Measurements from ENCODE around the gene LETM1. TPM values are rescaled to one million over a fixed set of nuclear protein-coding genes. Genes with fewer than 3 reads are reported as not detected.

The LETM1 gene
- total and polyA plus RNA-seq, 12 donors = 20.7 to 117 (median 37.9) TPM

- no peak for DNase-seq
- Histone ChIP-seq H3K4me3 (peak overlapping the region in 1 of 4 donors; percentile 17), H3K27ac (no peak overlapping the region), H3K36me3 (replicated peaks in 1 of 2) (no peaks in the 10 kb centered on the region), H3K4me1 (replicated peaks in 1 of 2) (peaks cover 18 to 21% of the 10 kb centered on the region in 2 donors), H3K9me3 (replicated peaks in 1 of 3) (no peaks in the 10 kb centered on the region), H3K27me3 (no peaks in the 10 kb centered on the region)
- WGBS, 4 donors = 20 to 41% (median 25%) methylated on average over 5 to 31 of the region's 31 CpGs
- intact Hi-C loops (cut with DNase I) = no loop called here
- no peak for TF ChIP-seq POLR2A (IDR thresholded peaks at IDR 0.05)
- TF ChIP-seq CTCF (IDR thresholded peaks at IDR 0.05) = no peak
Measured at GRCh38 chr4:1763070-1763549, 92.8 kb downstream of the LETM1 start.

GRCh38 chr4:1762264-1763010, 93.5 kb downstream of the LETM1 start:
- intact Hi-C loops (cut with DNase I) = no loop called here
- H3K4me3 ChIP-seq = no peak overlapping the region
- no peaks in the 10 kb centered on the region for H3K9me3 ChIP-seq (replicated peaks in 1 of 3)
- no peak overlapping the region for H3K27ac ChIP-seq
- 80 to 88% (median 87%) methylated on average over 5 to 20 of the region's 20 CpGs for WGBS, 4 donors
- H3K27me3 ChIP-seq = no peaks in the 10 kb centered on the region
- H3K36me3 ChIP-seq (replicated peaks in 1 of 2) = no peaks in the 10 kb centered on the region
- TF ChIP-seq CTCF (IDR thresholded peaks at IDR 0.05) (no peak), POLR2A (IDR thresholded peaks at IDR 0.05) (no peak)
- no peak for DNase-seq
- H3K4me1 ChIP-seq (replicated peaks in 1 of 2) = peaks cover 18 to 21% of the 10 kb centered on the region in 2 donors

Other genes with a start within 250 kb of the LETM1 start
- gene FAM53A, start 171.8 kb downstream of the LETM1 start, total RNA-seq = 1 to 10 TPM in 6 of 9 donors, under 1 TPM in 3; 0.56 to 6.2 (median 1.1) TPM
- 1 to 10 TPM in 2 of 3 donors, under 1 TPM in 1; 0.44 to 2.2 (median 2.2) TPM for gene FAM53A, start 171.8 kb downstream of the LETM1 start, polyA plus RNA-seq
- 10 to 100 TPM; 29.2 to 58.0 (median 41.0) TPM for gene SLBP, start 143.8 kb downstream of the LETM1 start, total RNA-seq
- 10 to 100 TPM; 19.0 to 81.0 (median 24.6) TPM for gene SLBP, start 143.8 kb downstream of the LETM1 start, polyA plus RNA-seq
- gene TMEM129, start 134.8 kb downstream of the LETM1 start, total RNA-seq = 100 to 1,000 TPM in 1 of 9 donors, 10 to 100 TPM in 8; 28.0 to 119 (median 57.6) TPM
- 10 to 100 TPM; 14.9 to 45.0 (median 43.5) TPM for gene TMEM129, start 134.8 kb downstream of the LETM1 start, polyA plus RNA-seq
- gene TACC3, start 134.6 kb downstream of the LETM1 start, total RNA-seq = 10 to 100 TPM in 7 of 9 donors, 1 to 10 TPM in 2; 8.1 to 26.5 (median 11.0) TPM
- 10 to 100 TPM in 2 of 3 donors, 1 to 10 TPM in 1; 5.5 to 21.1 (median 19.7) TPM for gene TACC3, start 134.6 kb downstream of the LETM1 start, polyA plus RNA-seq
- gene FGFR3, start 62.9 kb downstream of the LETM1 start, total RNA-seq = 1 to 10 TPM in 6 of 9 donors, under 1 TPM in 3; 0.22 to 4.4 (median 1.7) TPM
- gene FGFR3, start 62.9 kb downstream of the LETM1 start, polyA plus RNA-seq = 1 to 10 TPM in 2 of 3 donors, under 1 TPM in 1; 0.11 to 4.7 (median 2.1) TPM
- gene NSD2, start 15.2 kb upstream of the LETM1 start, total RNA-seq = 100 to 1,000 TPM in 1 of 9 donors, 10 to 100 TPM in 8; 19.5 to 187 (median 27.8) TPM
- 10 to 100 TPM; 11.1 to 21.1 (median 17.6) TPM for gene NSD2, start 15.2 kb upstream of the LETM1 start, polyA plus RNA-seq
- 10 to 100 TPM; 13.5 to 50.3 (median 23.8) TPM for gene NELFA, start 152.8 kb upstream of the LETM1 start, total RNA-seq
- 10 to 100 TPM in 2 of 3 donors, 1 to 10 TPM in 1; 8.5 to 55.2 (median 34.0) TPM for gene NELFA, start 152.8 kb upstream of the LETM1 start, polyA plus RNA-seq
- 1 to 10 TPM in 2 of 9 donors, under 1 TPM in 7; 0.18 to 1.6 (median 0.52) TPM for gene NAT8L, start 203.2 kb upstream of the LETM1 start, total RNA-seq
- gene NAT8L, start 203.2 kb upstream of the LETM1 start, polyA plus RNA-seq = 1 to 10 TPM in 1 of 3 donors, under 1 TPM in 2; 0.18 to 1.3 (median 0.40) TPM

All from adrenal gland (tissue), 12 donors.